ENCODE measurements around the gene KLHL29. TPM values are rescaled to one million over a fixed set of nuclear protein-coding genes. Genes with fewer than 3 reads are reported as not detected.

The KLHL29 gene
- total RNA-seq, 1 experiment from 2014 or later = 2.4 TPM

DNA sequence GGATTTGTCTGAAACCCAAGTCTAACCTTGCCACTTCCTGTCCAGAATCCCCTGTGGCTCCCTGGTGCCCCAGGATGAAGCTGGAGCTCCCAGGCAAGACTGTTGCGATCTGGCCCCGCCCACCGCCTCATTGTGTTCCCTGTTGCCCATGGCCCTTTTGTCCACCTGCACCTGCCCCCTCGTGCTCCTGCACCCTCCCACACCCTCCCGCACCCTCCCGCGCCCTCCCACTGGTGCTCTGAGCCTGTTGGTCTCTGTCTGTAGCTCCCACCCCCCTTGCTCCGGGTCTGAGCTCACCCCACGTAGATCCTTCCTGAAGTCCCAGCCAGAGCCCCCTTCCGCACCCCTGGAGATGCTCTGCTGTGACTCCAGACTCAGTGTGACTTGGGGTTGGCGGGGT lies 297.5 kb downstream of the KLHL29 start:
- DNase-seq = no peak
- Histone ChIP-seq H3K79me1 (ENCODE audit: insufficient read depth, low read depth, low read length, poor library complexity, severe bottlenecking) (no peaks in the 10 kb centered on the region), H3K14ac (ENCODE audit: insufficient read depth, low read length) (no peak overlapping the region), H3K23ac (ENCODE audit: insufficient read length, low read depth, low read length) (no peak overlapping the region), H3T11ph (ENCODE audit: low read length) (no peak overlapping the region), H3K27me3 (ENCODE audit: insufficient read depth, low read length) (no peaks in the 10 kb centered on the region), H3K4me2 (ENCODE audit: insufficient read depth, insufficient read length, low read length) (no peak overlapping the region), H3K79me2 (ENCODE audit: insufficient read depth, low read length) (no peaks in the 10 kb centered on the region), H2AK5ac (ENCODE audit: insufficient read length, low read length) (no peak overlapping the region), H3K56ac (ENCODE audit: insufficient read length, low read depth, low read length) (no peak overlapping the region), H2BK15ac (ENCODE audit: low read depth, low read length) (no peak overlapping the region), H2BK12ac (ENCODE audit: insufficient read length, low read depth, low read length) (no peak overlapping the region), H4K8ac (replicated peaks; ENCODE audit: insufficient read length, low read depth, low read length) (no peak overlapping the region), H2AFZ (ENCODE audit: low read length) (no peak overlapping the region), H4K20me1 (ENCODE audit: control insufficient read depth, insufficient read depth, insufficient read length) (no peaks in the 10 kb centered on the region), H4K91ac (ENCODE audit: insufficient read length, low read depth, low read length) (no peak overlapping the region), H3K27ac (ENCODE audit: insufficient read length, low read depth, low read length) (no peak overlapping the region), H3K4ac (ENCODE audit: low read depth, low read length) (no peak overlapping the region), H2BK120ac (ENCODE audit: low read depth, low read length, poor library complexity, severe bottlenecking) (no peak overlapping the region), H2BK20ac (ENCODE audit: low read depth, low read length, poor library complexity, severe bottlenecking) (no peak overlapping the region), H3K23me2 (ENCODE audit: insufficient read length, low read depth, low read length, poor library complexity, severe bottlenecking) (no peaks in the 10 kb centered on the region), H3K9ac (ENCODE audit: extremely low read depth, insufficient read length, low read length) (no peak overlapping the region), H2BK5ac (ENCODE audit: insufficient read length, low read length) (no peak overlapping the region), H4K5ac (ENCODE audit: insufficient read length, low read depth, low read length) (no peak overlapping the region), H3K18ac (ENCODE audit: insufficient read length, low read depth, low read length) (no peak overlapping the region), H3K9me3 (ENCODE audit: control insufficient read depth, low read depth, low read length) (no peaks in the 10 kb centered on the region), H3K4me1 (ENCODE audit: insufficient read depth, low read length) (no peaks in the 10 kb centered on the region)
- Mint-ChIP-seq H3K4me1 (peaks cover 4 to 15% of the 10 kb centered on the region in 2 experiments), H3K9me3 (peaks cover 0 to 3% of the 10 kb centered on the region in 2 experiments; a peak in 3 of 5 replicates), H3K4me3 (no peak overlapping the region), H3K27me3 (ENCODE audit: low read depth) (peaks cover 9% of the 10 kb centered on the region), H3K27ac (no peak overlapping the region; a peak in 1 of 7 replicates), H3K36me3 (ENCODE audit: insufficient read depth in 1 of 3, low read depth in 3 of 3) (peaks cover 0 to 4% (median 4%) of the 10 kb centered on the region in 3 experiments; a peak in 5 of 7 replicates)
- no CpG with 5 or more reads among the region's 11 CpGs for WGBS (ENCODE audit: extremely low coverage, insufficient read length, low lambda C conversion rate)
- TF ChIP-seq, protein P1, sequence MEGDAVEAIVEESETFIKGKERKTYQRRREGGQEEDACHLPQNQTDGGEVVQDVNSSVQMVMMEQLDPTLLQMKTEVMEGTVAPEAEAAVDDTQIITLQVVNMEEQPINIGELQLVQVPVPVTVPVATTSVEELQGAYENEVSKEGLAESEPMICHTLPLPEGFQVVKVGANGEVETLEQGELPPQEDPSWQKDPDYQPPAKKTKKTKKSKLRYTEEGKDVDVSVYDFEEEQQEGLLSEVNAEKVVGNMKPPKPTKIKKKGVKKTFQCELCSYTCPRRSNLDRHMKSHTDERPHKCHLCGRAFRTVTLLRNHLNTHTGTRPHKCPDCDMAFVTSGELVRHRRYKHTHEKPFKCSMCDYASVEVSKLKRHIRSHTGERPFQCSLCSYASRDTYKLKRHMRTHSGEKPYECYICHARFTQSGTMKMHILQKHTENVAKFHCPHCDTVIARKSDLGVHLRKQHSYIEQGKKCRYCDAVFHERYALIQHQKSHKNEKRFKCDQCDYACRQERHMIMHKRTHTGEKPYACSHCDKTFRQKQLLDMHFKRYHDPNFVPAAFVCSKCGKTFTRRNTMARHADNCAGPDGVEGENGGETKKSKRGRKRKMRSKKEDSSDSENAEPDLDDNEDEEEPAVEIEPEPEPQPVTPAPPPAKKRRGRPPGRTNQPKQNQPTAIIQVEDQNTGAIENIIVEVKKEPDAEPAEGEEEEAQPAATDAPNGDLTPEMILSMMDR (conservative IDR thresholded peaks at IDR 0.05) = no peak
